Upper lobe of right lung (tissue), 1 donor: ENCODE results near the gene UNC13D. TPM values are rescaled to one million over a fixed set of nuclear protein-coding genes. Genes with fewer than 3 reads are reported as not detected.
"Not testable (repeated sequence)": the region's sequence is repeated elsewhere in the genome, so short reads cannot be mapped to it uniquely, and the experiment has no call there.

Experiments
- ATAC-seq: fragments of 200-7000 bp; cut with Tn5 transposase; one replicate; pipeline ENCODE4 v1.9.1; 2020; ENCODE audit warnings: mild to moderate bottlenecking, moderate library complexity
- DNase-seq: peaks from one replicate; pipeline ENCODE4 v3.0.0-alpha.2; 2020
- H3K27ac ChIP-seq: fragments of 200-600 bp; one replicate; pipeline ENCODE4 v1.8.0; 2022
- H3K27me3 ChIP-seq: fragments of 200-600 bp; one replicate; pipeline ENCODE4 v1.8.0; 2022; ENCODE audit warnings: mild to moderate bottlenecking
- H3K36me3 ChIP-seq: fragments of 200-600 bp; one replicate; pipeline ENCODE4 v1.8.0; 2022
- H3K4me1 ChIP-seq: fragments of 200-600 bp; one replicate; pipeline ENCODE4 v1.8.0; 2022
- H3K4me3 ChIP-seq: fragments of 200-600 bp; one replicate; pipeline ENCODE4 v1.8.0; 2022; ENCODE audit warnings: mild to moderate bottlenecking
- H3K9me3 ChIP-seq: fragments of 200-600 bp; one replicate; pipeline ENCODE4 v1.8.0; 2022
- CTCF ChIP-seq: fragments of 200-600 bp; IDR thresholded peaks from one replicate; pipeline ENCODE4 v1.8.0; 2022; ENCODE audit warnings: antibody characterized with exemption
- intact Hi-C: fragments of 100-400 bp; cut with DNase I; formaldehyde crosslinking; loops from one replicate; pipeline ENCODE4 v1.11.0; 2022
- total RNA-seq: library from RNA; stranded (reverse); fragmentation: NEBNext Ultra II Directional; extraction: Animal tissue kit (Norgen Biotek cat#: 25700); gene quantifications from one replicate; pipeline ENCODE4 v1.2.1, GENCODE V29; 2021
- donor health status: DM: no; HTN: yes; CAD: no; lungs with severe emphysema.

The UNC13D gene
- total RNA-seq, 1 donor from 2014 or later, result 145 TPM

DNA sequence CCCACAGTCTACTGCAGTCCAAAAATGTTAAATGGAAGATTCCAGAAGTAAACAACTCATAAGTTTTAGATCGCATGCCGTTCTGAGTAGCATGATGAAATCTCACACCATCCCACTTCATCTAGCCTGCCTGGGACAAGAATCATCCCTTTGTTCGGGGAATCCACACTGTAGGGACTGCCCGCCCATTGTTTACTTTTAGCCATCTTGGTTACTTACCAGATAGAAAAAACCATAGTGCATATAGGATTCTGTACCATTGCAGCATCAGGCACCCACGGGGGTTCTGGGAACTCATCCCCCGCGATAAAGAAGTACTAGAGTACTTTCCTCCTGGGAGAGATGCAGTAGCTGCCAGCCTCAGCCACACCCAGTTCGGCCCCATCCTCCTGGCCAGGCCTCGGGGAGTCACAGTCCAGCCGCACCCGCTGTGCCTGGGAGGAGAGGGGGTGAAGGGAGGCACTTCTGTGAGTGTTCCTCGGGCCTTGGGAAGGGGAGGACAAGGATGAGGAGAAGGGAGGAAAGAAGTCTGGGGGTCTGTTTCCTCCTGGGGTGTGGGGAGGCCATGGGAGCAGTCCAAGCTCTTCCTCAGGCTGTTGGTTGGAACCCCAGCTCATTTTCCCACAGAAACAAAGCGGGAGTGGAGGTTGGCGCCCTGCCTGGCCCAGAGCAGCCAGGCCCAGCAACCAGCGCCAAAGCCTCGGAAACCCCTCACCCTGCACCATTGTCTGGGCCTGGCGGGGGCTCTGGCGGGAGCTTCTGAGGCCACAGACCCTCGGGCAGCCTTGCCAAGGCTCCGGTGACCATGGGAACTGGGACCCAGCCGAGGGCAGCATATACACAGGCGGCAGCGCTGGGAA lies 25.3 kb upstream of the UNC13D start:
- H3K36me3 ChIP-seq, result peaks cover 8% of the 10 kb centered on the region
- intact Hi-C loops, result no loop called here
- peak overlapping the region; percentile 19 for H3K4me3 ChIP-seq
- TF ChIP-seq CTCF, result no peak
- DNase-seq, result no peak
- peaks cover 43% of the 10 kb centered on the region for H3K4me1 ChIP-seq
- no peaks in the 10 kb centered on the region for H3K9me3 ChIP-seq
- peak; percentile 2 for ATAC-seq
- H3K27me3 ChIP-seq, result no peaks in the 10 kb centered on the region
- peak overlapping the region; percentile 87 for H3K27ac ChIP-seq

GRCh38 chr17:75868730-75869281 lies 24.6 kb upstream of the UNC13D start:
- intact Hi-C loops, ATAC-seq: not testable (repeated sequence)
- H3K27ac ChIP-seq, result peak overlapping the region; percentile 87

DNA sequence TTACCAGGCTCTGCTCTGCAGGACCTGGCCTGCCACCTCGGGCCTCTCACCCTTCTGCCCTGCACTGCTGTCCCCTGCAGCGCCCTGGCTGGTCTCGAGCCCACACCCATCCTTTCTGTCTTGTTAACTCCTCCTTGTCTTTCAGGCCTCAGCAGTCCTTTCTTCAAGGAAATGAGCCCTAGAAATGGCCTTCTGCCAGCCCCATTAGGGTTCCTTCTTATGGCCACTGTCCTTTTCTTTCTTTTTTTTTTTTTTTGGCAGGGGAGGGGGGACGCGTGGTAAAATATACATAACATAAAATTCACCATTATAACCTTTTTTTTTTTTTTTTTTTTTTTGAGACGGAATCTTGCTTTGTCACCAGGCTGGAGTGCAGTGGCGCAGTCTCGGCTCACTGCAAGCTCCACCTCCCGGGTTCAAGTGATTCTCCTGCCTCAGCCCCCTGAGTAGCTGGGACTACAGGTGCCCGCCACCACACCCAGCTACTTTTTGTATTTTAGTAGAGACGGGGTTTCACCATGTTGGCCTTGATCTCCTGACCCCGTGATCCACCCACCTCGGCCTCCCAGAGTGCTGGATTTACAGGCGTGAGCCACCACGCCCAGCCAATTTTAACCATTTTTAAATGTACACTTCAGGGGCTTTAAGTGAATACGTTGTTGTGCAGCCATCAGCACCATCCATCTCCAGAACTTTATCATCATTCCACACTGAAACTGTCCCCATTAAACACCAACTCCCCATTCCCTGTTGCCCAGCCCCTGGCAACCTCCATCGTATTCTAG lies 21.4 kb upstream of the UNC13D start:
- DNase-seq, H3K4me3 ChIP-seq, H3K27me3 ChIP-seq, ATAC-seq, H3K36me3 ChIP-seq, H3K9me3 ChIP-seq, intact Hi-C loops: not testable (repeated sequence)
- H3K4me1 ChIP-seq, result peaks cover 28% of the 10 kb centered on the region
- peak overlapping the region; percentile 88 for H3K27ac ChIP-seq

More at GRCh38 chr17:75868730-75869281, 24.6 kb upstream of the UNC13D start:
- H3K36me3 ChIP-seq, H3K27me3 ChIP-seq, H3K9me3 ChIP-seq, DNase-seq, H3K4me3 ChIP-seq: not testable (repeated sequence)
- peaks cover 44% of the 10 kb centered on the region for H3K4me1 ChIP-seq

GRCh38 chr17:75864887-75865286 lies 20.7 kb upstream of the UNC13D start:
- ATAC-seq, H3K27me3 ChIP-seq, H3K9me3 ChIP-seq, intact Hi-C loops, DNase-seq, H3K4me3 ChIP-seq, H3K36me3 ChIP-seq: not testable (repeated sequence)
- peak overlapping the region; percentile 88 for H3K27ac ChIP-seq
- H3K4me1 ChIP-seq, result peaks cover 27% of the 10 kb centered on the region

GRCh38 chr17:75864448-75864871 lies 20.3 kb upstream of the UNC13D start:
- Histone ChIP-seq H3K4me3 (no peak overlapping the region), H3K36me3 (no peaks in the 10 kb centered on the region), H3K27ac (peak overlapping the region; percentile 88), H3K27me3 (no peaks in the 10 kb centered on the region), H3K9me3 (no peaks in the 10 kb centered on the region), H3K4me1 (peaks cover 23% of the 10 kb centered on the region)
- intact Hi-C loops, result no loop called here
- DNase-seq, result peak; percentile 70
- no peak for TF ChIP-seq CTCF
- ATAC-seq, result peak; percentile 85

GRCh38 chr17:75861927-75862317 lies 17.7 kb upstream of the UNC13D start:
- Histone ChIP-seq H3K4me1 (peaks cover 18% of the 10 kb centered on the region), H3K4me3 (no peak overlapping the region), H3K27me3 (no peaks in the 10 kb centered on the region), H3K9me3 (no peaks in the 10 kb centered on the region), H3K36me3 (no peaks in the 10 kb centered on the region), H3K27ac (no peak overlapping the region)
- intact Hi-C loops, result no loop called here
- ATAC-seq (no peak), DNase-seq (no peak)
- TF ChIP-seq CTCF, result no peak

DNA sequence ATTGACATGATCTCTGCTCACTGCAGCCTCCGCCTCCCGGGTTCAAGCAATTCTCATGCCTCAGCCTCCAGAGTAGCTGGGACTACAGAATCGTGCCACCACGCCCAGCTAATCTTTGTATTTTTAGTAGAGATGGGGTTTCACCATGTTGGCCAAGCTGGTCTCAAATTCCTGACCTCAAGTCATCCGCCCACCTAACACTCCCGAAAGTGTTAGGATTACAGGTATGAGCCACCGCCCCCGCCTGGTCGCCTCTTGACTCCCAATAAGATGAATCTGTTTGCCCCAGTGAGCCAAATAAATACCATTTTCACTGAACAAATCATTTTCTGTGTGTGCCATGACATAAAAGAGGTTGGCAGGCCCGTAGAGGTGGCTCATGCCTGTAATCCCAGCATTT lies 15.2 kb upstream of the UNC13D start:
- H3K27me3 ChIP-seq, H3K9me3 ChIP-seq, H3K36me3 ChIP-seq, ATAC-seq, H3K4me3 ChIP-seq, intact Hi-C loops, DNase-seq: not testable (repeated sequence)
- Histone ChIP-seq H3K27ac (peak overlapping the region; percentile 80), H3K4me1 (peaks cover 19% of the 10 kb centered on the region)
